ENCODE measurements around the gene CPS1. TPM values are rescaled to one million over a fixed set of nuclear protein-coding genes. Genes with fewer than 3 reads are reported as not detected.

Gene CPS1
- total RNA-seq, 5 donors from 2014 or later (not counting 1 experiment from before 2014, with no cell fraction given): 0.30 to 1.5 (median 0.59) TPM

GRCh38 chr2:210626849-210627248, 70.5 kb downstream of the CPS1 start:
- Histone ChIP-seq H3K4me1 (ENCODE audit: control insufficient read depth in 1 of 2, extremely low read depth in 1 of 2, insufficient read depth in 2 of 2, low read length in 2 of 2) (no peaks in the 10 kb centered on the region), H3K27me3 (replicated peaks in 1 of 2; ENCODE audit: control insufficient read depth in 2 of 2, extremely low read depth in 1 of 2, insufficient read depth in 2 of 2, low read length in 1 of 2) (no peaks in the 10 kb centered on the region), H3K27ac (ENCODE audit: low read length) (no peak overlapping the region), H3K9me3 (no peaks in the 10 kb centered on the region), H3K4me3 (ENCODE audit: control insufficient read depth in 1 of 2, extremely low read depth in 1 of 2, low read length in 1 of 2) (no peak overlapping the region), H3K36me3 (ENCODE audit: control insufficient read depth in 2 of 2, extremely low read depth in 1 of 2, insufficient read depth in 1 of 2, low read length in 1 of 2) (no peaks in the 10 kb centered on the region)
- 80% methylated on average over 1 of the region's 4 CpGs for WGBS (ENCODE audit: insufficient coverage)
- DNase-seq (no peak), ATAC-seq (replicated peaks in 1 of 4) (no peak)
- CTCF ChIA-PET: no interaction called here
- H3K9me3 Mint-ChIP-seq: no peaks in the 10 kb centered on the region
- no peaks in the 10 kb centered on the region for H3K36me3 Mint-ChIP-seq
- no peak overlapping the region for H3K4me3 Mint-ChIP-seq
- no peaks in the 10 kb centered on the region for H3K27me3 Mint-ChIP-seq
- H3K4me1 Mint-ChIP-seq: no peaks in the 10 kb centered on the region
- POLR2A ChIA-PET: no interaction called here
- H3K27ac Mint-ChIP-seq: no peak overlapping the region

- Mint-ChIP-seq H3K36me3 (no peaks in the 10 kb centered on the region), H3K27ac (no peak overlapping the region), H3K9me3 (no peaks in the 10 kb centered on the region), H3K27me3 (peaks cover 0 to 2% of the 10 kb centered on the region in 2 donors), H3K4me3 (no peak overlapping the region), H3K4me1 (no peaks in the 10 kb centered on the region)
- ChIA-PET CTCF (no interaction called here), POLR2A (no interaction called here)
- H3K27ac ChIP-seq (ENCODE audit: low read length): no peak overlapping the region
- no peaks in the 10 kb centered on the region for H3K27me3 ChIP-seq (replicated peaks in 1 of 2; ENCODE audit: control insufficient read depth in 2 of 2, extremely low read depth in 1 of 2, insufficient read depth in 2 of 2, low read length in 1 of 2)
- 80% methylated on average over 1 of the region's 5 CpGs for WGBS (ENCODE audit: insufficient coverage)
- no peaks in the 10 kb centered on the region for H3K9me3 ChIP-seq
- DNase-seq (no peak), ATAC-seq (replicated peaks in 1 of 4) (no peak)
- no peaks in the 10 kb centered on the region for H3K4me1 ChIP-seq (ENCODE audit: control insufficient read depth in 1 of 2, extremely low read depth in 1 of 2, insufficient read depth in 2 of 2, low read length in 2 of 2)
- H3K36me3 ChIP-seq (ENCODE audit: control insufficient read depth in 2 of 2, extremely low read depth in 1 of 2, insufficient read depth in 1 of 2, low read length in 1 of 2): no peaks in the 10 kb centered on the region
- no peak overlapping the region for H3K4me3 ChIP-seq (ENCODE audit: control insufficient read depth in 1 of 2, extremely low read depth in 1 of 2, low read length in 1 of 2)
Measured at GRCh38 chr2:210630873-210631560, 74.6 kb downstream of the CPS1 start.

- Histone ChIP-seq H3K4me3 (ENCODE audit: control insufficient read depth in 1 of 2, extremely low read depth in 1 of 2, low read length in 1 of 2) (no peak overlapping the region), H3K9me3 (no peaks in the 10 kb centered on the region), H3K27me3 (replicated peaks in 1 of 2; ENCODE audit: control insufficient read depth in 2 of 2, extremely low read depth in 1 of 2, insufficient read depth in 2 of 2, low read length in 1 of 2) (no peaks in the 10 kb centered on the region), H3K4me1 (ENCODE audit: control insufficient read depth in 1 of 2, extremely low read depth in 1 of 2, insufficient read depth in 2 of 2, low read length in 2 of 2) (no peaks in the 10 kb centered on the region), H3K27ac (ENCODE audit: low read length) (no peak overlapping the region), H3K36me3 (ENCODE audit: control insufficient read depth in 2 of 2, extremely low read depth in 1 of 2, insufficient read depth in 1 of 2, low read length in 1 of 2) (no peaks in the 10 kb centered on the region)
- Mint-ChIP-seq H3K36me3 (no peaks in the 10 kb centered on the region), H3K9me3 (no peaks in the 10 kb centered on the region), H3K4me3 (no peak overlapping the region), H3K27ac (no peak overlapping the region), H3K4me1 (no peaks in the 10 kb centered on the region), H3K27me3 (peaks cover 0 to 2% of the 10 kb centered on the region in 2 donors)
- POLR2A ChIA-PET: no interaction called here
- no peak for DNase-seq
- no peak for ATAC-seq (replicated peaks in 1 of 4)
- no CpG with 5 or more reads among the region's 4 CpGs for WGBS (ENCODE audit: insufficient coverage)
- CTCF ChIA-PET: no interaction called here
Measured at GRCh38 chr2:210633699-210634098, 77.3 kb downstream of the CPS1 start.

GRCh38 chr2:210635257-210635656, 78.9 kb downstream of the CPS1 start:
- H3K4me3 ChIP-seq (ENCODE audit: control insufficient read depth in 1 of 2, extremely low read depth in 1 of 2, low read length in 1 of 2): no peak overlapping the region
- Mint-ChIP-seq H3K27ac (no peak overlapping the region), H3K4me3 (no peak overlapping the region), H3K36me3 (peaks cover 2% of the 10 kb centered on the region), H3K27me3 (peaks cover 0 to 2% of the 10 kb centered on the region in 2 donors), H3K9me3 (peaks cover 0 to 2% (median under 1%) of the 10 kb centered on the region in 3 donors), H3K4me1 (no peaks in the 10 kb centered on the region)
- H3K9me3 ChIP-seq: no peaks in the 10 kb centered on the region
- no peaks in the 10 kb centered on the region for H3K36me3 ChIP-seq (ENCODE audit: control insufficient read depth in 2 of 2, extremely low read depth in 1 of 2, insufficient read depth in 1 of 2, low read length in 1 of 2)
- no peaks in the 10 kb centered on the region for H3K4me1 ChIP-seq (ENCODE audit: control insufficient read depth in 1 of 2, extremely low read depth in 1 of 2, insufficient read depth in 2 of 2, low read length in 2 of 2)
- ChIA-PET POLR2A (no interaction called here), CTCF (no interaction called here)
- no peak for ATAC-seq (replicated peaks in 1 of 4)
- H3K27me3 ChIP-seq (replicated peaks in 1 of 2; ENCODE audit: control insufficient read depth in 2 of 2, extremely low read depth in 1 of 2, insufficient read depth in 2 of 2, low read length in 1 of 2): no peaks in the 10 kb centered on the region
- H3K27ac ChIP-seq (ENCODE audit: low read length): no peak overlapping the region
- no CpG with 5 or more reads among the region's 1 CpG for WGBS (ENCODE audit: insufficient coverage)
- DNase-seq: no peak

- Mint-ChIP-seq H3K36me3 (peaks cover 3% of the 10 kb centered on the region), H3K9me3 (peaks cover 0 to 5% (median 3%) of the 10 kb centered on the region in 3 donors), H3K4me1 (no peaks in the 10 kb centered on the region), H3K27me3 (no peaks in the 10 kb centered on the region), H3K4me3 (no peak overlapping the region), H3K27ac (no peak overlapping the region)
- DNase-seq (no peak), ATAC-seq (replicated peaks in 1 of 4) (no peak)
- ChIA-PET CTCF (interaction anchor here in 1 of 2 donors (0.6 kb wide), 1 partner anchor 450 kb away, joined by 3 read pairs; no protein-coding TSS in a partner anchor), POLR2A (no interaction called here)
- no peaks in the 10 kb centered on the region for H3K4me1 ChIP-seq (ENCODE audit: control insufficient read depth in 1 of 2, extremely low read depth in 1 of 2, insufficient read depth in 2 of 2, low read length in 2 of 2)
- H3K27me3 ChIP-seq (replicated peaks in 1 of 2; ENCODE audit: control insufficient read depth in 2 of 2, extremely low read depth in 1 of 2, insufficient read depth in 2 of 2, low read length in 1 of 2): no peaks in the 10 kb centered on the region
- no peaks in the 10 kb centered on the region for H3K36me3 ChIP-seq (ENCODE audit: control insufficient read depth in 2 of 2, extremely low read depth in 1 of 2, insufficient read depth in 1 of 2, low read length in 1 of 2)
- H3K27ac ChIP-seq (ENCODE audit: low read length): no peak overlapping the region
- no peak overlapping the region for H3K4me3 ChIP-seq (ENCODE audit: control insufficient read depth in 1 of 2, extremely low read depth in 1 of 2, low read length in 1 of 2)
- no peaks in the 10 kb centered on the region for H3K9me3 ChIP-seq
- WGBS (ENCODE audit: insufficient coverage): no CpG with 5 or more reads among the region's 4 CpGs
Measured at GRCh38 chr2:210642333-210642732, 85.9 kb downstream of the CPS1 start.

- no peaks in the 10 kb centered on the region for H3K36me3 Mint-ChIP-seq
- no peaks in the 10 kb centered on the region for H3K4me1 Mint-ChIP-seq
- DNase-seq (no peak), ATAC-seq (replicated peaks in 1 of 4) (no peak)
- no peak overlapping the region for H3K4me3 Mint-ChIP-seq
- no peaks in the 10 kb centered on the region for H3K9me3 Mint-ChIP-seq
- H3K4me3 ChIP-seq (ENCODE audit: control insufficient read depth in 1 of 2, extremely low read depth in 1 of 2, low read length in 1 of 2): no peak overlapping the region
- H3K27me3 ChIP-seq (replicated peaks in 1 of 2; ENCODE audit: control insufficient read depth in 2 of 2, extremely low read depth in 1 of 2, insufficient read depth in 2 of 2, low read length in 1 of 2): no peaks in the 10 kb centered on the region
- H3K27me3 Mint-ChIP-seq: no peaks in the 10 kb centered on the region
- ChIA-PET POLR2A (no interaction called here), CTCF (no interaction called here)
- no peak overlapping the region for H3K27ac ChIP-seq (ENCODE audit: low read length)
- H3K36me3 ChIP-seq (ENCODE audit: control insufficient read depth in 2 of 2, extremely low read depth in 1 of 2, insufficient read depth in 1 of 2, low read length in 1 of 2): no peaks in the 10 kb centered on the region
- H3K27ac Mint-ChIP-seq: no peak overlapping the region
- no peaks in the 10 kb centered on the region for H3K4me1 ChIP-seq (ENCODE audit: control insufficient read depth in 1 of 2, extremely low read depth in 1 of 2, insufficient read depth in 2 of 2, low read length in 2 of 2)
- H3K9me3 ChIP-seq: no peaks in the 10 kb centered on the region
Measured at GRCh38 chr2:210647151-210647550, 90.8 kb downstream of the CPS1 start.

GRCh38 chr2:210654091-210654490, 97.7 kb downstream of the CPS1 start:
- Mint-ChIP-seq H3K4me1 (no peaks in the 10 kb centered on the region), H3K9me3 (no peaks in the 10 kb centered on the region), H3K27ac (no peak overlapping the region), H3K36me3 (no peaks in the 10 kb centered on the region), H3K27me3 (no peaks in the 10 kb centered on the region), H3K4me3 (no peak overlapping the region)
- H3K4me3 ChIP-seq (ENCODE audit: control insufficient read depth in 1 of 2, extremely low read depth in 1 of 2, low read length in 1 of 2): no peak overlapping the region
- no peaks in the 10 kb centered on the region for H3K36me3 ChIP-seq (ENCODE audit: control insufficient read depth in 2 of 2, extremely low read depth in 1 of 2, insufficient read depth in 1 of 2, low read length in 1 of 2)
- no CpG with 5 or more reads among the region's 1 CpG for WGBS (ENCODE audit: insufficient coverage)
- POLR2A ChIA-PET: no interaction called here
- H3K27me3 ChIP-seq (replicated peaks in 1 of 2; ENCODE audit: control insufficient read depth in 2 of 2, extremely low read depth in 1 of 2, insufficient read depth in 2 of 2, low read length in 1 of 2): no peaks in the 10 kb centered on the region
- ATAC-seq (replicated peaks in 1 of 4) (no peak), DNase-seq (no peak)
- no peak overlapping the region for H3K27ac ChIP-seq (ENCODE audit: low read length)
- CTCF ChIA-PET: no interaction called here
- H3K9me3 ChIP-seq: no peaks in the 10 kb centered on the region
- no peaks in the 10 kb centered on the region for H3K4me1 ChIP-seq (ENCODE audit: control insufficient read depth in 1 of 2, extremely low read depth in 1 of 2, insufficient read depth in 2 of 2, low read length in 2 of 2)

All from T-cell (primary cell).